ENCODE data around the gene AZIN2.
"Not testable (repeated sequence)": the region's sequence is repeated elsewhere in the genome, so short reads cannot be mapped to it uniquely, and the experiment has no call there.

AZIN2 gene

GRCh38 chr1:33098371-33098770 lies 17.4 kb downstream of the AZIN2 start:
- TF ChIP-seq CTCF (IDR thresholded peaks at IDR 0.05; ENCODE audit: low read depth, low read length): no peak
- in situ Hi-C loops (cut with HindIII; ENCODE audit: low sequenced_read_pairs): no loop called here
- DNase-seq (ENCODE audit: low read depth, low spot score): peak; percentile 83
- H3K4me3 ChIP-seq (ENCODE audit: low read depth, low read length): no peak overlapping the region

- DNase-seq (ENCODE audit: low read depth, low spot score): peak; percentile 100
- in situ Hi-C loops (cut with HindIII; ENCODE audit: low sequenced_read_pairs): no loop called here
- H3K4me3 ChIP-seq (ENCODE audit: low read depth, low read length): no peak overlapping the region
- TF ChIP-seq CTCF (IDR thresholded peaks at IDR 0.05; ENCODE audit: low read depth, low read length): peak; percentile 70
Observed at GRCh38 chr1:33099290-33100118, 18.6 kb downstream of the AZIN2 start.

GRCh38 chr1:33100119-33100415 lies 19.1 kb downstream of the AZIN2 start:
- DNase-seq (ENCODE audit: low read depth, low spot score); H3K4me3 ChIP-seq (ENCODE audit: low read depth, low read length); in situ Hi-C loops (cut with HindIII; ENCODE audit: low sequenced_read_pairs): not testable (repeated sequence)

- in situ Hi-C loops (cut with HindIII; ENCODE audit: low sequenced_read_pairs): no loop called here
- H3K4me3 ChIP-seq (ENCODE audit: low read depth, low read length): no peak overlapping the region
- DNase-seq (ENCODE audit: low read depth, low spot score): no peak
- no peak for TF ChIP-seq CTCF (IDR thresholded peaks at IDR 0.05; ENCODE audit: low read depth, low read length)
Observed at GRCh38 chr1:33110477-33110876, 29.5 kb downstream of the AZIN2 start.

- in situ Hi-C loops (cut with HindIII; ENCODE audit: low sequenced_read_pairs): no loop called here
- no peak overlapping the region for H3K4me3 ChIP-seq (ENCODE audit: low read depth, low read length)
- peak; percentile 43 for DNase-seq (ENCODE audit: low read depth, low spot score)
- TF ChIP-seq CTCF (IDR thresholded peaks at IDR 0.05; ENCODE audit: low read depth, low read length): peak; percentile 53
Observed at GRCh38 chr1:33111965-33112364, 31.0 kb downstream of the AZIN2 start.

GRCh38 chr1:33117440-33118085 lies 36.6 kb downstream of the AZIN2 start:
- no peak overlapping the region for H3K4me3 ChIP-seq (ENCODE audit: low read depth, low read length)
- DNase-seq (ENCODE audit: low read depth, low spot score): no peak
- in situ Hi-C loops (cut with HindIII; ENCODE audit: low sequenced_read_pairs): no loop called here
- no peak for TF ChIP-seq CTCF (IDR thresholded peaks at IDR 0.05; ENCODE audit: low read depth, low read length)

GRCh38 chr1:33118274-33118673 lies 37.3 kb downstream of the AZIN2 start:
- no peak for TF ChIP-seq CTCF (IDR thresholded peaks at IDR 0.05; ENCODE audit: low read depth, low read length)
- DNase-seq (ENCODE audit: low read depth, low spot score): no peak
- in situ Hi-C loops (cut with HindIII; ENCODE audit: low sequenced_read_pairs): no loop called here
- H3K4me3 ChIP-seq (ENCODE audit: low read depth, low read length): no peak overlapping the region
